Gastrocnemius medialis (tissue), 4 donors: ENCODE results near the gene FARP1. TPM values are rescaled to one million over a fixed set of nuclear protein-coding genes. Genes with fewer than 3 reads are reported as not detected.

ENCODE experiments used
- ATAC-seq, 2 donors: fragments of 150-250 bp; one replicate each; pipeline ENCODE4 v1.9.1; 2016
- DNase-seq, 2 donors: peaks; one replicate each; pipeline ENCODE4 v3.0.0-alpha.2; 2019
- H3K27ac ChIP-seq, 4 donors: fragments of 200-600 bp; sonication (generic); 1 replicate in 1 of 4; 2 replicates in 3 of 4; pipeline ENCODE4 v1.5.1; 2016 to 2018; ENCODE audit warnings: mild to moderate bottlenecking in 2 of 4, moderate library complexity in 1 of 4
- H3K27me3 ChIP-seq, 3 donors: fragments of 200-600 bp; sonication (generic) in 2 of 3; 1 replicate in 1 of 3; 2 replicates in 2 of 3; pipeline versions ENCODE4 v1.5.1 to v1.6.0; 2016 to 2019; ENCODE audit warnings: mild to moderate bottlenecking in 1 of 3, moderate library complexity in 1 of 3
- H3K36me3 ChIP-seq, 2 donors: fragments of 200-600 bp; sonication (generic) in 1 of 2; one replicate each; pipeline ENCODE4 v1.5.1; 2017 to 2018
- H3K4me1 ChIP-seq, 2 donors: fragments of 200-600 bp; sonication (generic) in 1 of 2; one replicate each; pipeline ENCODE4 v1.5.1; 2016 to 2017; ENCODE audit warnings: mild to moderate bottlenecking in 2 of 2
- H3K4me3 ChIP-seq, 4 donors: fragments of 200-600 bp; sonication (generic) in 3 of 4; 1 replicate in 1 of 4; 2 replicates in 3 of 4; pipeline ENCODE4 v1.5.1; 2016 to 2019; ENCODE audit warnings: mild to moderate bottlenecking in 2 of 4
- H3K9me3 ChIP-seq, 3 donors: fragments of 200-600 bp; sonication (generic) in 2 of 3; 1 replicate in 1 of 3; 2 replicates in 2 of 3; pipeline ENCODE4 v1.5.1; 2016 to 2019
- POLR2A ChIP-seq, 2 donors: fragments of 450-650 bp; IDR thresholded peaks; one replicate each; pipeline ENCODE4 v1.6.1; 2017; ENCODE audit warnings: antibody characterized with exemption in 2 of 2, mild to moderate bottlenecking in 2 of 2, moderate library complexity in 2 of 2
- in situ Hi-C, 4 donors: fragments of 200-750 bp; cut with MboI; loops; one replicate each; pipeline versions ENCODE4 v1.15.0 to v1.8.0; 2017; ENCODE audit warnings: low sequenced_read_pairs in 4 of 4
- intact Hi-C: fragments of 100-400 bp; cut with DNase I; formaldehyde crosslinking; loops from one replicate; pipeline ENCODE4 v1.15.1; 2023; ENCODE audit warnings: low total_unique reads
- total RNA-seq, 4 donors: library from RNA; depleted of rRNA; stranded (reverse); fragments of >200 nt; gene quantifications; one replicate each; pipeline versions ENCODE4 v1.1.0 to v1.2.3, GENCODE V29; 2016
- TF ChIP-seq, protein P1 (sequence below), 5 experiments: fragments of 450-650 bp in 3 of 5; fragments of 200-600 bp in 2 of 5; sonication (generic) in 2 of 5; IDR thresholded peaks in 4 of 5; conservative IDR thresholded peaks in 1 of 5; 1 replicate in 4 of 5; 2 replicates in 1 of 5; pipeline ENCODE4 v1.5.1; 2016 to 2019; ENCODE audit warnings: antibody characterized with exemption in 5 of 5, mild to moderate bottlenecking in 3 of 5, moderate library complexity in 3 of 5

FARP1 gene
- total RNA-seq, 4 donors from 2014 or later: 3.5 to 9.8 (median 4.9) TPM

DNA sequence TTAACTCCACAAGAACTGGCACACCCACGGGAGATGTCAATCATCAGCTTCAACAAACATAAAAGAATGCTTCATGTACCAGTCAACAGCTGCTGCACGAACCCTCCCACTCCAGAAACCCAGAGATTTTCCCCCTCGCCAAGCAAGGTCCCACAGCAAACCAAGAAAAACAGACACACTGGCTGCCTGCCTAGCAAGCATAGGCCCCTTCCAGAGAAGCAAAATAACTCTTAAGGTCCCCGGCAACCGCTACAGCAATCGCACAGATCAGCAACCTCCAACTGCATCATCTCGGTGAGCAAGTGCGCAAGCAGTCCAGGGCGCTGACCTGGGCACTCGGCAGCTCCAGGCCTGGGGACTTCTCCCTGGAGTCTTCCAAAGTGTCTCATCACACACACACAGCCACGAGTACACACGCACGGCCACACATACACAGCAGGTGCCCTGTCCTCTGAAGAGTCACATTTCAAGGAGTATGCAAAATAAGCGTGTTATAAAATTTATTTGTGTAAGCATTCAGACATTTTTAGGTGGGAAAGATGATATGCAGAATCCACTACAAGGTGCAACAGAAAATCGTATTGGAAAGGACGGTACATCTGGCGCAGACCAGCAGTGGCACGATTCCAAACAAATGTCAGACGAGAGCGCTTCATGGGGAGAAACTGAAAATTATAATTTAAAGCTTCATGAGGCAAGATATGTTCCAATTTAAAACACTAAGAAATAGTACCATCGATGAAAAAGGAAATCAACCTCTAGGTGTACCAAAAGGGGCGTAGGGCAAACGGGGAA lies 309.0 kb downstream of the FARP1 start:
- ATAC-seq (no peak), DNase-seq (no peak)
- Histone ChIP-seq H3K27ac (peak overlapping the region; percentile 5 to 32 (median 22)), H3K36me3 (peaks cover 0 to 23% of the 10 kb centered on the region in 2 donors), H3K4me1 (peaks cover 18 to 35% of the 10 kb centered on the region in 2 donors), H3K9me3 (no peaks in the 10 kb centered on the region), H3K27me3 (no peaks in the 10 kb centered on the region), H3K4me3 (no peak overlapping the region)
- TF ChIP-seq, protein P1, sequence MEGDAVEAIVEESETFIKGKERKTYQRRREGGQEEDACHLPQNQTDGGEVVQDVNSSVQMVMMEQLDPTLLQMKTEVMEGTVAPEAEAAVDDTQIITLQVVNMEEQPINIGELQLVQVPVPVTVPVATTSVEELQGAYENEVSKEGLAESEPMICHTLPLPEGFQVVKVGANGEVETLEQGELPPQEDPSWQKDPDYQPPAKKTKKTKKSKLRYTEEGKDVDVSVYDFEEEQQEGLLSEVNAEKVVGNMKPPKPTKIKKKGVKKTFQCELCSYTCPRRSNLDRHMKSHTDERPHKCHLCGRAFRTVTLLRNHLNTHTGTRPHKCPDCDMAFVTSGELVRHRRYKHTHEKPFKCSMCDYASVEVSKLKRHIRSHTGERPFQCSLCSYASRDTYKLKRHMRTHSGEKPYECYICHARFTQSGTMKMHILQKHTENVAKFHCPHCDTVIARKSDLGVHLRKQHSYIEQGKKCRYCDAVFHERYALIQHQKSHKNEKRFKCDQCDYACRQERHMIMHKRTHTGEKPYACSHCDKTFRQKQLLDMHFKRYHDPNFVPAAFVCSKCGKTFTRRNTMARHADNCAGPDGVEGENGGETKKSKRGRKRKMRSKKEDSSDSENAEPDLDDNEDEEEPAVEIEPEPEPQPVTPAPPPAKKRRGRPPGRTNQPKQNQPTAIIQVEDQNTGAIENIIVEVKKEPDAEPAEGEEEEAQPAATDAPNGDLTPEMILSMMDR (IDR thresholded peaks at IDR 0.05 in 4 of 5, conservative IDR thresholded peaks at IDR 0.05 in 1 of 5): no peak
- TF ChIP-seq POLR2A (IDR thresholded peaks at IDR 0.05): no peak
- intact Hi-C loops: loop anchor here (2.0 kb wide), 1 partner anchor 125 kb away; the partner anchor contains the start of gene STK24
- in situ Hi-C loops: no loop called here

DNA sequence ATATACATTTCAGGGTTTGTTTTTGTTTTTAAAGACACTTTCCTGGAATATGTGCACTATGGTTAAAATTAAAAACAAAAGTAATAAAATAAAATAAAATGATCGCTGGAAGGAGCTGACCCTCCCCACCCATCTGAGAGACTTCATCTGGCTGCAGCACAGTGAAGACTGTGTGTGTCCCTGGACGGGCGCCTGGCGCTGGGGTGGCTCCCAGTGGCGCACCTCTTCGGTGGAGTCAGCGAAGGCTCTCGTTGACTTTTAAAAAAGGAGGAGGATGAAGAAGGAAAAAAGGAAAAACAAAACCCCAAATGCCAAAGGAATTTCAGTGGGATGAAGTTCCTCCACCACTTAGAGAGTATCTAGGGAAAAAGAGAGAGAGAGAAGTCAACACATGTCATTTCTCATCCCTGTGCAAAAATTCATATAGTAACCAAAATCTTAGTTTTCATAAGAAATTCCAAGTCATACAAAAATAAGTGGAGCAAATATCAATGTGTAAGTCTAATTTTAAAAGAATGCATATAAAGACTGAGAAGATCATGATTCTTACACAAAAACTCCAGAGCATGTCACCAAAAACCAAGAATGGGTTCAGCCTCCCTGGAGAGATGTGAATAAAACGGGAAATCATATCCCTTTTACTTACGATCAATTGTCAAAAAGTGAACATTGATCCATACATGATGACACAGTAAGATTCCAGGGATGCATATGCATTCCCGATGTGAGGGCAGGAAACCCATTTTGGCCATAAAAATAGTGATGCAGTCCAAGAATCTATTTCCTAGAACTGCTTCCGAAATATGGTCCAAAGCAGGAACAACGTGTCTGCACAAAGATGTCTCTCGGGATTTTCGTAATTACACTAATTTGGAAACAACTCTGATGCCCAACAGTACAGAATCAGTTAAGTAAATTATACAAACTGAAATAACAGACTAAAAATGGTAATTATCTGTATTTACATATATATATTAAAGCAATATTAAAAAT lies 310.3 kb downstream of the FARP1 start:
- in situ Hi-C loops (no loop called here), intact Hi-C loops (no loop called here)
- H3K9me3 ChIP-seq: no peaks in the 10 kb centered on the region

DNA sequence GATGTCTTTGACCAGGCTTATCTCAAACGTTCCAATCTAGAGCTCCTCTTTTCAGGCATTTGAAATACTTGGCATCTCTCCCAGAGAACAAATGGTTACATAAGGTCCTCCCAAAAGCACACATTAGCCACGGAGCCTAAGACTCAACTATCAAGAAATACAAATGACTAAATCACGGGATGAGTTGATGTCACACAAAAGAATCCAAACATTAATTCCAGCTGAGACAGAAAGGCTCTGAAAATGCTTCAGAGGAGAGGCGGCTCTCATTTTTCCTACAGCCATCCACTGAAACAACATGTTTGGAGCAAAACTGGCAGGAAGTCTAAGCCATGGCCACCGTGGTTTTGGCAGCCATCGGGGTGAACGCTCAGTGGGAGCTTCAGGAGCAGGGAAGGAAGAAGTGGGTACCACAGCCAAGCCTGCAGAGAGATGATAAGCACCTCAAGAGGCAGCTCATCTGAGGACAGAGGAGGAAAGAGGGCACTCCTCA lies 311.5 kb downstream of the FARP1 start:
- Histone ChIP-seq H3K27ac (peak overlapping the region; percentile 51 to 77 (median 70)), H3K4me1 (peaks cover 15 to 35% of the 10 kb centered on the region in 2 donors), H3K36me3 (peaks cover 0 to 38% of the 10 kb centered on the region in 2 donors), H3K9me3 (no peaks in the 10 kb centered on the region), H3K27me3 (no peaks in the 10 kb centered on the region), H3K4me3 (no peak overlapping the region)
- in situ Hi-C loops: no loop called here
- TF ChIP-seq, protein P1 (IDR thresholded peaks at IDR 0.05 in 4 of 5, conservative IDR thresholded peaks at IDR 0.05 in 1 of 5): no peak
- TF ChIP-seq POLR2A (IDR thresholded peaks at IDR 0.05): peak in 1 of 2 donors; percentile 26
- ATAC-seq (peak; percentile 73 to 79), DNase-seq (no peak)
- intact Hi-C loops: no loop called here

More for the DNA sequence above, 310.3 kb downstream of the FARP1 start:
- peaks cover 17 to 35% of the 10 kb centered on the region in 2 donors for H3K4me1 ChIP-seq
- DNase-seq: no peak
- ATAC-seq: no peak
- no peaks in the 10 kb centered on the region for H3K27me3 ChIP-seq
- peak overlapping the region in 3 of 4 donors; percentile 51 to 77 (median 54) for H3K27ac ChIP-seq
- no peak overlapping the region for H3K4me3 ChIP-seq
- H3K36me3 ChIP-seq: peaks cover 0 to 26% of the 10 kb centered on the region in 2 donors
- TF ChIP-seq POLR2A (IDR thresholded peaks at IDR 0.05): no peak
- TF ChIP-seq, protein P1 (IDR thresholded peaks at IDR 0.05 in 4 of 5, conservative IDR thresholded peaks at IDR 0.05 in 1 of 5): no peak

DNA sequence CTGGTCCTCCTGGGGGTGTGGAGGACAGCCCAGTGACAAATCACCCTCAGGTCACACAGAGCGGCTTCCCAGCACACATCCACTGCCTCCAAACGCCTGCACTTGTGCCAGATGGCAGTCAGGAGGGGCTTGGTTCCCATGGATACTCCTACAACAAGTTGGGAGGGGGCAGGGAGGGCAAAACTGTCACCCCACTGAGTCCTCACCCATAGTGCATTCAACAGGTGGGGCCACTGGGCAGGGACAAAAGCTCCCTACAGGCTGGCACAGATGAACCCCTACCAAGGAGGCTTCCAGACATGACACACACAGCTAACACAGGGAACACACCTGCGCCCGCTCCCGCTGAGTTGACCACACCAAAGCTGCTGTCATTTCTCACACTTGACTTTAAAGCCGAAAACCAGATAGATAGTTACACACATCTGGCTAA lies 313.5 kb downstream of the FARP1 start:
- in situ Hi-C loops: no loop called here
- Histone ChIP-seq H3K27ac (no peak overlapping the region), H3K36me3 (peaks cover 0 to 51% of the 10 kb centered on the region in 2 donors)

More for the DNA sequence above, 313.5 kb downstream of the FARP1 start:
- no peak overlapping the region for H3K4me3 ChIP-seq
- intact Hi-C loops: no loop called here
- H3K27me3 ChIP-seq: no peaks in the 10 kb centered on the region
- no peaks in the 10 kb centered on the region for H3K9me3 ChIP-seq
- DNase-seq: no peak
- peaks cover 8 to 30% of the 10 kb centered on the region in 2 donors for H3K4me1 ChIP-seq
- TF ChIP-seq, protein P1 (IDR thresholded peaks at IDR 0.05 in 4 of 5, conservative IDR thresholded peaks at IDR 0.05 in 1 of 5): no peak
- no peak for TF ChIP-seq POLR2A (IDR thresholded peaks at IDR 0.05)
- ATAC-seq: no peak
